IMR-90 (cell line): Measurements from ENCODE around the gene ARHGEF10L.

ENCODE experiments used
- CHD1 ChIP-seq: IDR thresholded peaks from 2 replicates; pipeline ENCODE4 v1.6.1; 2012; ENCODE audit warnings: low read depth, low read length, improper control_type of control experiment
- CTCF ChIP-seq: conservative IDR thresholded peaks from 2 replicates; pipeline ENCODE4 v1.5.1; 2012; ENCODE audit warnings: mild to moderate bottlenecking, low read depth, low read length, improper control_type of control experiment
- MXI1 ChIP-seq: IDR thresholded peaks from 2 replicates; pipeline ENCODE4 v1.6.1; 2012; ENCODE audit warnings: low read depth, mild to moderate bottlenecking, low read length, moderate library complexity, borderline replicate concordance
- POLR2A ChIP-seq: IDR thresholded peaks from 2 replicates; pipeline ENCODE4 v1.6.1; 2012; ENCODE audit warnings: mild to moderate bottlenecking, low read depth, low read length
- RFX5 ChIP-seq: IDR thresholded peaks from 2 replicates; pipeline ENCODE4 v1.8.0; 2012; ENCODE audit warnings: low read depth, mild to moderate bottlenecking, low read length, moderate library complexity
- SMC3 ChIP-seq: fragments of 150-350 bp; IDR thresholded peaks from 2 replicates; pipeline ENCODE4 v1.6.1; 2016; ENCODE audit warnings: low read depth, mild to moderate bottlenecking, antibody characterized with exemption, low read length, moderate library complexity

GRCh38 chr1:17513131-17513530, 26.4 kb upstream of the ARHGEF10L start:
- TF ChIP-seq RFX5 = no peak
- no peak for TF ChIP-seq CTCF
- no peak for TF ChIP-seq SMC3
- no peak for TF ChIP-seq POLR2A
- TF ChIP-seq CHD1 = no peak
- TF ChIP-seq MXI1 = no peak
